Neural progenitor cell (in vitro differentiated cells): ENCODE results near the gene COL4A4. TPM values are rescaled to one million over a fixed set of nuclear protein-coding genes. Genes with fewer than 3 reads are reported as not detected.

Experiments used
- DNase-seq: peaks from one replicate; pipeline ENCODE4 v3.0.0-alpha.2; 2016; ENCODE audit warnings: low spot score
- H2AFZ ChIP-seq: fragments of 200-600 bp; sonication (generic); replicated peaks from 2 replicates; pipeline ENCODE4 v1.6.1; 2016; ENCODE audit warnings: antibody characterized with exemption
- H3F3A ChIP-seq: fragments of 200-600 bp; sonication (generic); 2 replicates; pipeline ENCODE4 v1.6.1; 2016; ENCODE audit warnings: antibody characterized with exemption, low read depth
- H3K27ac ChIP-seq: fragments of 200-600 bp; sonication (generic); 2 replicates; pipeline ENCODE4 v1.5.1; 2016; ENCODE audit warnings: mild to moderate bottlenecking
- H3K27me3 ChIP-seq: fragments of 200-600 bp; sonication (generic); 2 replicates; pipeline ENCODE4 v1.6.1; 2016; ENCODE audit warnings: mild to moderate bottlenecking, moderate library complexity
- H3K36me3 ChIP-seq: fragments of 200-600 bp; sonication (generic); 2 replicates; pipeline ENCODE4 v1.5.1; 2016
- H3K4me1 ChIP-seq: fragments of 200-600 bp; sonication (generic); 2 replicates; pipeline ENCODE4 v1.6.1; 2016; ENCODE audit warnings: mixed run types
- H3K4me2 ChIP-seq: fragments of 200-600 bp; sonication (generic); 2 replicates; pipeline ENCODE4 v1.6.1; 2016
- H3K4me3 ChIP-seq: fragments of 200-600 bp; sonication (generic); 2 replicates; pipeline ENCODE4 v1.5.1; 2016
- H3K79me2 ChIP-seq: fragments of 200-600 bp; sonication (generic); 2 replicates; pipeline ENCODE4 v1.6.1; 2016; ENCODE audit warnings: low read depth
- H3K9ac ChIP-seq: fragments of 200-600 bp; sonication (generic); 2 replicates; pipeline ENCODE4 v1.6.1; 2016
- H3K9me3 ChIP-seq: fragments of 200-600 bp; sonication (generic); 2 replicates; pipeline ENCODE4 v1.5.1; 2016; ENCODE audit warnings: low read depth
- H4K20me1 ChIP-seq: fragments of 200-600 bp; sonication (generic); 2 replicates; pipeline ENCODE4 v1.6.1; 2016; ENCODE audit warnings: low read depth
- H3K27ac Mint-ChIP-seq: 3 replicates; pipeline ENCODE4 v1.8.0; 2021; ENCODE audit warnings: mixed read lengths
- H3K27me3 Mint-ChIP-seq: 2 replicates; pipeline ENCODE4 v1.8.0; 2022; ENCODE audit warnings: low read depth, mild to moderate bottlenecking, inconsistent platforms, moderate library complexity, mixed read lengths; ENCODE audit not compliant: insufficient read depth
- H3K36me3 Mint-ChIP-seq: 3 replicates; pipeline ENCODE4 v1.8.0; 2021; ENCODE audit warnings: mixed read lengths
- H3K4me1 Mint-ChIP-seq: 3 replicates; pipeline ENCODE4 v1.8.0; 2021; ENCODE audit warnings: mixed read lengths
- H3K4me3 Mint-ChIP-seq: 3 replicates; pipeline ENCODE4 v1.8.0; 2021; ENCODE audit warnings: mild to moderate bottlenecking, moderate library complexity, mixed read lengths
- H3K9me3 Mint-ChIP-seq: 3 replicates; pipeline ENCODE4 v1.8.0; 2020; ENCODE audit warnings: mixed read lengths
- CTCF ChIP-seq: fragments of 200-600 bp; sonication (generic); IDR thresholded peaks from 2 replicates; pipeline ENCODE4 v1.5.1; 2017; ENCODE audit warnings: antibody characterized with exemption, mild to moderate bottlenecking
- EZH2 ChIP-seq: fragments of 200-600 bp; sonication (generic); IDR thresholded peaks from 2 replicates; pipeline ENCODE4 v1.6.1; 2017; ENCODE audit warnings: antibody characterized with exemption, mild to moderate bottlenecking, moderate library complexity
- EZH2phosphoT487 ChIP-seq: fragments of 200-600 bp; sonication (generic); IDR thresholded peaks from 2 replicates; pipeline ENCODE4 v1.6.1; 2017; ENCODE audit warnings: antibody characterized with exemption
- total RNA-seq: library from RNA; depleted of rRNA; stranded (reverse); fragments of >200 nt; gene quantifications from 2 replicates; pipeline ENCODE4 v1.2.3, GENCODE V29; 2015; ENCODE audit warnings: low replicate concordance

Gene COL4A4
- total RNA-seq, 1 donor from 2014 or later: 0.60 TPM

DNA sequence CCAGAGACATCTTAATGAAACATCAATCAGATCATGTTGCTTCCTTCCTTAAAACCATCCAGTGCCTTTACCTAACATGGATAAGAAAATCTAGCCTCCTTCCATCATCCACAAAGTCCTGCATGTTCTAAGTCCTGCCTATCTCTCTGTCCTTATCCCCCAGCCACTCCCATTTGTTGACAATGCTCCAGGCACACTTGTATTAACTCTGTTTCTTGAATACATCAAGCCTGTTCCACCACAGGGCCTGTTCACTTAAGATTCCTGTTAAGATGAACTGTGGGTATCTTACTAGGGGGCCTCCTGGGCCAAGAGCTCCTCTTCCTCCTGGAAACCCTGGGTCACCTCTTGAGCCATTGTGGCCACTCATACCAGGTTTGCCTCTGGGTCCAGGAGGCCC is 45.7 kb downstream of the COL4A4 start:
- no peaks in the 10 kb centered on the region for H3F3A ChIP-seq
- no peak overlapping the region for H3K4me3 ChIP-seq
- H3K9me3 ChIP-seq: no peaks in the 10 kb centered on the region
- H3K4me3 Mint-ChIP-seq: no peak overlapping the region
- no peak overlapping the region for H2AFZ ChIP-seq
- no peak overlapping the region for H3K9ac ChIP-seq
- no peaks in the 10 kb centered on the region for H3K79me2 ChIP-seq
- no peak overlapping the region for H3K27ac ChIP-seq
- no peak overlapping the region for H3K4me2 ChIP-seq
- no peaks in the 10 kb centered on the region for H4K20me1 ChIP-seq
- no peaks in the 10 kb centered on the region for H3K36me3 ChIP-seq
- TF ChIP-seq CTCF: no peak
- no peak for TF ChIP-seq EZH2phosphoT487
- TF ChIP-seq EZH2: no peak
- no peaks in the 10 kb centered on the region for H3K4me1 Mint-ChIP-seq
- H3K27me3 ChIP-seq: no peaks in the 10 kb centered on the region
- H3K36me3 Mint-ChIP-seq: no peaks in the 10 kb centered on the region
- no peaks in the 10 kb centered on the region for H3K9me3 Mint-ChIP-seq
- H3K4me1 ChIP-seq: no peaks in the 10 kb centered on the region
- DNase-seq: no peak
- H3K27me3 Mint-ChIP-seq: no peaks in the 10 kb centered on the region
- H3K27ac Mint-ChIP-seq: no peak overlapping the region

GRCh38 chr2:227117852-227118251 is 46.2 kb downstream of the COL4A4 start:
- H3K4me3 ChIP-seq: no peak overlapping the region
- no peak overlapping the region for H3K9ac ChIP-seq
- H3K4me3 Mint-ChIP-seq: no peak overlapping the region
- no peaks in the 10 kb centered on the region for H3K36me3 Mint-ChIP-seq
- H3F3A ChIP-seq: no peaks in the 10 kb centered on the region
- H3K27me3 ChIP-seq: no peaks in the 10 kb centered on the region
- no peaks in the 10 kb centered on the region for H3K36me3 ChIP-seq
- H3K4me1 Mint-ChIP-seq: no peaks in the 10 kb centered on the region
- H3K27me3 Mint-ChIP-seq: no peaks in the 10 kb centered on the region
- no peak for DNase-seq
- H4K20me1 ChIP-seq: no peaks in the 10 kb centered on the region
- H3K9me3 ChIP-seq: no peaks in the 10 kb centered on the region
- no peaks in the 10 kb centered on the region for H3K4me1 ChIP-seq
- TF ChIP-seq CTCF (no peak), EZH2 (no peak), EZH2phosphoT487 (no peak)
- no peak overlapping the region for H2AFZ ChIP-seq
- H3K4me2 ChIP-seq: no peak overlapping the region
- no peak overlapping the region for H3K27ac ChIP-seq
- no peaks in the 10 kb centered on the region for H3K79me2 ChIP-seq
- H3K27ac Mint-ChIP-seq: no peak overlapping the region
- H3K9me3 Mint-ChIP-seq: no peaks in the 10 kb centered on the region

DNA sequence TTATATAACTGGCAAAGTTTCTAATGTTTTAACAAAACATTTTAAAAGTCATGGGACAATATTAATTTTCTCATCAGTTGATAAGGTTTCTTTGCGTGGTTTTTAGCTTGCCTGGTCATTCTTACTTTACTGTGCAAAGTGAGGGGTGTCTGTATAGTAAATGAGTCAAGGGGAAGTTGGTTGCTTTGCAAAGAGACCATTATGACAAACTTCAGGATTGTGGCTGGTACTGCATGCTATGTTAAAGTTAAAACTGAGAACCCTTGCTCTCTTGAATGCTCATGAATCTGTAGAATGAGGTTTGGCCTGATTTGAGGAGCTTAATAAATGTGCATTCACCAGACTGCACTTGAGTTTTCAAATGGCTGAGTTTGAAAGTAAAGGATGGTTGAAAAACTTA is 47.0 kb downstream of the COL4A4 start:
- no peak overlapping the region for H3K4me3 ChIP-seq
- no peaks in the 10 kb centered on the region for H3K9me3 Mint-ChIP-seq
- H3K36me3 ChIP-seq: no peaks in the 10 kb centered on the region
- no peaks in the 10 kb centered on the region for H3K4me1 Mint-ChIP-seq
- H3K27me3 Mint-ChIP-seq: peaks cover 2% of the 10 kb centered on the region
- H3K9ac ChIP-seq: no peak overlapping the region
- no peaks in the 10 kb centered on the region for H4K20me1 ChIP-seq
- H3K27ac ChIP-seq: no peak overlapping the region
- no peak overlapping the region for H3K4me3 Mint-ChIP-seq
- no peaks in the 10 kb centered on the region for H3K36me3 Mint-ChIP-seq
- no peak overlapping the region for H2AFZ ChIP-seq
- no peaks in the 10 kb centered on the region for H3K9me3 ChIP-seq
- no peaks in the 10 kb centered on the region for H3K27me3 ChIP-seq
- no peak overlapping the region for H3K27ac Mint-ChIP-seq
- H3F3A ChIP-seq: no peaks in the 10 kb centered on the region
- no peaks in the 10 kb centered on the region for H3K79me2 ChIP-seq
- DNase-seq: no peak
- no peaks in the 10 kb centered on the region for H3K4me1 ChIP-seq
- TF ChIP-seq EZH2 (no peak), CTCF (no peak), EZH2phosphoT487 (no peak)
- H3K4me2 ChIP-seq: no peak overlapping the region

GRCh38 chr2:227115761-227116160 is 48.2 kb downstream of the COL4A4 start:
- peaks cover 2% of the 10 kb centered on the region for H3K27me3 Mint-ChIP-seq
- TF ChIP-seq EZH2 (no peak), EZH2phosphoT487 (no peak), CTCF (no peak)
- Histone ChIP-seq H3K9me3 (no peaks in the 10 kb centered on the region), H3K79me2 (no peaks in the 10 kb centered on the region), H3K4me3 (no peak overlapping the region), H3K27ac (no peak overlapping the region), H4K20me1 (no peaks in the 10 kb centered on the region), H3K36me3 (no peaks in the 10 kb centered on the region), H3K27me3 (no peaks in the 10 kb centered on the region), H3K4me1 (no peaks in the 10 kb centered on the region), H3K4me2 (no peak overlapping the region), H3F3A (no peaks in the 10 kb centered on the region), H2AFZ (no peak overlapping the region), H3K9ac (no peak overlapping the region)
- H3K36me3 Mint-ChIP-seq: no peaks in the 10 kb centered on the region
- no peak overlapping the region for H3K4me3 Mint-ChIP-seq
- no peaks in the 10 kb centered on the region for H3K4me1 Mint-ChIP-seq
- no peak overlapping the region for H3K27ac Mint-ChIP-seq
- no peaks in the 10 kb centered on the region for H3K9me3 Mint-ChIP-seq
- DNase-seq: no peak
